ENCODE results near the gene PANK2. TPM values are rescaled to one million over a fixed set of nuclear protein-coding genes. Genes with fewer than 3 reads are reported as not detected.
"Not testable (repeated sequence)": the region's sequence is repeated elsewhere in the genome, so short reads cannot be mapped to it uniquely, and the experiment has no call there.

Gene PANK2
- total RNA-seq, 2 donors from 2014 or later = 60.6 to 67.4 TPM

- H3K27ac Mint-ChIP-seq; H3K27me3 Mint-ChIP-seq (ENCODE audit: low read depth); ATAC-seq (replicated peaks in 1 of 2); DNase-seq; H3K9me3 Mint-ChIP-seq; H3K4me3 Mint-ChIP-seq: not testable (repeated sequence)
- Mint-ChIP-seq H3K4me1 (ENCODE audit: low read depth) (peaks cover 80% of the 10 kb centered on the region), H3K36me3 (ENCODE audit: insufficient read depth in 2 of 2) (peaks cover 5 to 26% of the 10 kb centered on the region in 2 donors)
These were observed 9.0 kb downstream of the PANK2 start for GRCh38 chr20:3898181-3898580.

GRCh38 chr20:3898639-3899038, 9.5 kb downstream of the PANK2 start:
- Mint-ChIP-seq H3K36me3 (ENCODE audit: insufficient read depth in 2 of 2) (peaks cover 3 to 22% of the 10 kb centered on the region in 2 donors), H3K4me3 (peak overlapping the region in 1 of 2 donors; percentile 45), H3K27me3 (ENCODE audit: low read depth) (no peaks in the 10 kb centered on the region), H3K27ac (peak overlapping the region; percentile 80), H3K9me3 (no peaks in the 10 kb centered on the region), H3K4me1 (ENCODE audit: low read depth) (peaks cover 80% of the 10 kb centered on the region)
- no peak for DNase-seq
- no peak for ATAC-seq (replicated peaks in 1 of 2)

GRCh38 chr20:3900187-3900604, 11.0 kb downstream of the PANK2 start:
- Mint-ChIP-seq H3K4me3 (peak overlapping the region; percentile 50 to 84), H3K36me3 (ENCODE audit: insufficient read depth in 2 of 2) (peaks cover 1 to 18% of the 10 kb centered on the region in 2 donors), H3K27me3 (ENCODE audit: low read depth) (no peaks in the 10 kb centered on the region), H3K27ac (peak overlapping the region; percentile 94), H3K9me3 (no peaks in the 10 kb centered on the region), H3K4me1 (ENCODE audit: low read depth) (peaks cover 86% of the 10 kb centered on the region)
- ATAC-seq (replicated peaks in 1 of 2) (peak; percentile 24 to 58), DNase-seq (no peak)

DNA sequence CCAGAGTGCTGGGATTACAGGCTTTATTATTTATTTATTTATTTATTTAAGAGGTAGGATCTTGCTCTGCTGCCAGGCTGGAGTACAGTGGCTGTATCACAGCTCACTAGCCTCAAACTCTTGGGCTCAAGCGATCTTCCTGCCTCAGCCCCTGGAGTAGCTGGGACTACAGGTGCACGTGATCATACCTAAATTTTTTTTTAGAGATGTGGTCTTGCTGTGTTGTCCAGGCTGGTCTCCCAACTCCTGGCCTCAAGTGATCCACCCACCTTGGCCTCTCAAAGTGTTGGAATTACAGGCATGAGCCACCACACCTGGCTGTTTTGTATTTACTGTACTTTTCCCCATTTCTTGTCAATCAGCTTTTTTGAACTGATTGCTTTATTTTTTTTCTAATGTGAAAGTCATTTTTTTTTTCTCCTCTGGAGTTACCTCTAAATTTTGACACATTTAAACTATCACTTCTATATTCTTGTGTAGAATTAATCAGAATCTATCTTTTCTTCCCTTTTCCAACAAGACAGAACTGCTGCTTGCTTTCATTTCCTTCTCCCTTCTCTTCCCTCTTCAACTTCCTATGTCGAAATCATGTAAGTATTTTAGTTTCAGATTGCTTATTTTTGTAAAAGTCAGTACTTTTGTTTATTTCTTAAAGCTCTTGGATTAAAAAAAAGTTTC, 12.0 kb downstream of the PANK2 start:
- Mint-ChIP-seq H3K27me3 (ENCODE audit: low read depth) (no peaks in the 10 kb centered on the region), H3K9me3 (no peaks in the 10 kb centered on the region), H3K4me1 (ENCODE audit: low read depth) (peaks cover 85% of the 10 kb centered on the region), H3K4me3 (peak overlapping the region; percentile 36 to 76), H3K27ac (peak overlapping the region; percentile 98), H3K36me3 (ENCODE audit: insufficient read depth in 2 of 2) (peaks cover 1 to 13% of the 10 kb centered on the region in 2 donors)
- ATAC-seq (replicated peaks in 1 of 2) (no peak), DNase-seq (no peak)

DNA sequence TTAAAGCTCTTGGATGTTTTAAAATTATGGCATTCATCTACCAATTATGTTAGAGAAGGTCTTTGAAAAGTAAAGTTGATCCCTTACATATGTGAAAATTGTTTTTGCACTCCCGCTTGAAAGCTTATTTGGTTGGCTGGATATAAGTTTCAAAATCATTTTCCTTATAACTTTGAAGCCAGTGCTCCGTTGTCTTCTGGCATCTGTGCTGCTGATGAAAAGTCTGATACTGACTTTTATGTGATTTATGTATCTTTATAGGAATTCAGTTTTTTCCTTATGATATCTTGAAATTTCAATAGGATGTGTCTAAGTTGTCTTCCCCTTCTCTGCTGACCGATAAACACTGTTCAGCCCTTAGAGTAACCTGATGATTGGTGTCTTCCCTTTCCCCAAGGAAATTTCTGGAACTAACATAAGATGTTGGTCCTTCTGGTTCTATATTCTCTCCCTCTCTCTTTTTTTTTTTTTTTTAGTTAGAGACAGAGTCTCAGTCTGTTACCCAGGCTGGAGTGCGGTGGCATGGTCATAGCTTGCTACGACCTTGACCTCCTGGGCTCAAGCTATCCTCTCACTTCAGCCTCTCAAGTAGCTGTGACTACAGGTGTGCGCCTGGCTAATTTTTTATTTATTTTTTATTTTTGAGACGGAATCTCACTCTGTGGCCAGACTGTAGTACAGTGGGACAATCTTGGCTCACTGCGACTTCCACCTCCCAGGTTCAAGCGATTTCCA, 12.7 kb downstream of the PANK2 start:
- Mint-ChIP-seq H3K4me1 (ENCODE audit: low read depth) (peaks cover 83% of the 10 kb centered on the region), H3K4me3 (peak overlapping the region; percentile 36 to 76), H3K36me3 (ENCODE audit: insufficient read depth in 2 of 2) (peaks cover 1 to 11% of the 10 kb centered on the region in 2 donors), H3K27ac (peak overlapping the region; percentile 98), H3K27me3 (ENCODE audit: low read depth) (no peaks in the 10 kb centered on the region), H3K9me3 (no peaks in the 10 kb centered on the region)
- DNase-seq (no peak), ATAC-seq (replicated peaks in 1 of 2) (no peak)

- Mint-ChIP-seq H3K4me3 (no peak overlapping the region), H3K4me1 (ENCODE audit: low read depth) (peaks cover 82% of the 10 kb centered on the region), H3K9me3 (no peaks in the 10 kb centered on the region), H3K27ac (peak overlapping the region; percentile 98), H3K27me3 (ENCODE audit: low read depth) (no peaks in the 10 kb centered on the region), H3K36me3 (ENCODE audit: insufficient read depth in 2 of 2) (peaks cover 1 to 8% of the 10 kb centered on the region in 2 donors)
- DNase-seq (no peak), ATAC-seq (replicated peaks in 1 of 2) (no peak)
These were observed 13.3 kb downstream of the PANK2 start for GRCh38 chr20:3902446-3902845.

GRCh38 chr20:3904224-3904623, 15.0 kb downstream of the PANK2 start:
- peaks cover 82% of the 10 kb centered on the region for H3K4me1 Mint-ChIP-seq (ENCODE audit: low read depth)
- H3K36me3 Mint-ChIP-seq (ENCODE audit: insufficient read depth in 2 of 2) = peaks cover 7 to 23% of the 10 kb centered on the region in 2 donors

GRCh38 chr20:3904857-3905256, 15.7 kb downstream of the PANK2 start:
- peak overlapping the region; percentile 34 for H3K27ac Mint-ChIP-seq
- no peaks in the 10 kb centered on the region for H3K9me3 Mint-ChIP-seq
- DNase-seq = no peak
- ATAC-seq (replicated peaks in 1 of 2) = no peak
- H3K4me1 Mint-ChIP-seq (ENCODE audit: low read depth) = peaks cover 77% of the 10 kb centered on the region
- H3K27me3 Mint-ChIP-seq (ENCODE audit: low read depth) = no peaks in the 10 kb centered on the region
- H3K4me3 Mint-ChIP-seq = no peak overlapping the region
- peaks cover 7 to 29% of the 10 kb centered on the region in 2 donors for H3K36me3 Mint-ChIP-seq (ENCODE audit: insufficient read depth in 2 of 2)

More at GRCh38 chr20:3904224-3904623, 15.0 kb downstream of the PANK2 start:
- no peak overlapping the region for H3K4me3 Mint-ChIP-seq
- no peaks in the 10 kb centered on the region for H3K9me3 Mint-ChIP-seq
- peak overlapping the region; percentile 50 for H3K27ac Mint-ChIP-seq
- H3K27me3 Mint-ChIP-seq (ENCODE audit: low read depth) = no peaks in the 10 kb centered on the region
- ATAC-seq (replicated peaks in 1 of 2) (no peak), DNase-seq (no peak)

DNA sequence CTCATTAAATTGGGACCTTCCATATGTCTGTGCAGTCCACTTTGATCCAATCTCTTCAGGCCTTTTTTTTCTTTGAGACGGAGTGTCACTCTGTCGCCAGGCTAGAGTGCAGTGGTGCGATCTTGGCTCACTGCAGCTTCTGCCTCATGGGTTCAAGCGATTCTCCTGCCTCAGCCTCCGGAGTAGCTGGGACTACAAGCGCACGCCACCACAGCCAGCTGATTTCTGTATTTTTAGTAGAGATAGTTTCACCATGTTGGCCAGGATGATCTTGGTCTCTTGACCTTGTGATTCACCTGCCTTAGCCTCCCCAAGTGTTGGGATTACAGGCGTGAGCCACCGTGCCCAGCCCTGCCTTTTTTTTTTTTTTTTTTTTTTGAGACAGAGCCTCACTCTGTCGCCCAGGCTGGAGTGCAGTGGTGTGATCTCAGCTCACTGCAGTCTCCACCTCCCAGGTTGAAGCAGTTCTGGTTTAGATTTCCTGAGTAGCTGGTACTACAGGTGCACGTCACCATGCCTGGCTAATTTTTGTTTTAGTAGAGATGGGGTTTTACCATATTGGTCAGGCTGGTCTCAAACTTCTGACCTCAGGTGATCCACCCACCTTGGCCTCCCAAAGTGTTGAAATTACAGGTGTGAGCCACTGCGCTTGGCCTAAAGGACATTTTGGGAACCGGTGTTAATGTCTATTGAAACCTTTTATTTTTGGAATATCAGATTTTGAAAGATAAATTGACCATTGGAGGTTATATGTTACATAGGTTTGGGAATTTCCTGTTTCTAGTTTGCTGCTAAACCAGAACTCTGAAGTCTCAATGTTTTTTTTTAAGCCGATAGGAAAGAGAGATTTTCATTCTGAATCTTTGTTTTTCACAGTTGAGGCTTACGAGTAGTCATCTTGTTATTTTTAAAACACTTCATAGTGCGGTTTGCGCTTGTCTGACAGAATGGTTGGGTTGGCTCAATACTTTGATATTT, 17.8 kb downstream of the PANK2 start:
- Mint-ChIP-seq H3K27ac (peak overlapping the region; percentile 96), H3K4me3 (peak overlapping the region; percentile 80 to 90), H3K36me3 (ENCODE audit: insufficient read depth in 2 of 2) (peaks cover 11 to 37% of the 10 kb centered on the region in 2 donors), H3K4me1 (ENCODE audit: low read depth) (peaks cover 57% of the 10 kb centered on the region)
- H3K27me3 Mint-ChIP-seq (ENCODE audit: low read depth); H3K9me3 Mint-ChIP-seq: not testable (repeated sequence)
- ATAC-seq (replicated peaks in 1 of 2) (peak; percentile 95 to 97), DNase-seq (peak; percentile 65 to 67)

- Mint-ChIP-seq H3K4me3 (no peak overlapping the region), H3K27me3 (ENCODE audit: low read depth) (no peaks in the 10 kb centered on the region), H3K9me3 (no peaks in the 10 kb centered on the region), H3K27ac (peak overlapping the region; percentile 82), H3K36me3 (ENCODE audit: insufficient read depth in 2 of 2) (peaks cover 15 to 48% of the 10 kb centered on the region in 2 donors), H3K4me1 (ENCODE audit: low read depth) (peaks cover 47% of the 10 kb centered on the region)
- ATAC-seq (replicated peaks in 1 of 2) (no peak), DNase-seq (no peak)
These were observed 19.5 kb downstream of the PANK2 start for GRCh38 chr20:3908667-3909066.

- ATAC-seq (replicated peaks in 1 of 2) (no peak), DNase-seq (no peak)
- Mint-ChIP-seq H3K4me3 (no peak overlapping the region), H3K27ac (peak overlapping the region; percentile 81), H3K36me3 (ENCODE audit: insufficient read depth in 2 of 2) (peaks cover 20 to 59% of the 10 kb centered on the region in 2 donors), H3K27me3 (ENCODE audit: low read depth) (no peaks in the 10 kb centered on the region), H3K4me1 (ENCODE audit: low read depth) (peaks cover 48% of the 10 kb centered on the region), H3K9me3 (no peaks in the 10 kb centered on the region)
These were observed 20.8 kb downstream of the PANK2 start for GRCh38 chr20:3909952-3910366.

GRCh38 chr20:3910853-3911252, 21.7 kb downstream of the PANK2 start:
- H3K9me3 Mint-ChIP-seq = no peaks in the 10 kb centered on the region
- ATAC-seq (replicated peaks in 1 of 2) (no peak), DNase-seq (no peak)
- H3K4me3 Mint-ChIP-seq = no peak overlapping the region
- no peaks in the 10 kb centered on the region for H3K27me3 Mint-ChIP-seq (ENCODE audit: low read depth)
- H3K27ac Mint-ChIP-seq = no peak overlapping the region
- H3K4me1 Mint-ChIP-seq (ENCODE audit: low read depth) = peaks cover 48% of the 10 kb centered on the region
- peaks cover 26 to 65% of the 10 kb centered on the region in 2 donors for H3K36me3 Mint-ChIP-seq (ENCODE audit: insufficient read depth in 2 of 2)

Data from activated T-cell treated with anti-CD3 and anti-CD28 coated beads, Interleukin-2, amount 50 U/mL, for 72 hours (primary cell).